GM23248 (cell line): Measurements from ENCODE around the gene TMEM204. TPM values are rescaled to one million over a fixed set of nuclear protein-coding genes. Genes with fewer than 3 reads are reported as not detected.
"Not testable (repeated sequence)": the region's sequence is repeated elsewhere in the genome, so short reads cannot be mapped to it uniquely, and the experiment has no call there.

Experiments
- DNase-seq: peaks from one replicate; pipeline ENCODE4 v3.0.0-alpha.2; 2015
- H2AFZ ChIP-seq: fragments of 200-600 bp; sonication (generic); 2 replicates; pipeline ENCODE4 v1.6.1; 2016; ENCODE audit warnings: antibody characterized with exemption
- H3F3A ChIP-seq: fragments of 200-600 bp; sonication (generic); 2 replicates; pipeline ENCODE4 v1.6.1; 2016; ENCODE audit warnings: mild to moderate bottlenecking, antibody characterized with exemption, mixed run types; ENCODE audit not compliant: insufficient read depth
- H3K27ac ChIP-seq: fragments of 200-600 bp; sonication (generic); 2 replicates; pipeline ENCODE4 v1.5.1; 2016; ENCODE audit warnings: mild to moderate bottlenecking
- H3K27me3 ChIP-seq: fragments of 200-600 bp; sonication (generic); replicated peaks from 2 replicates; pipeline ENCODE4 v1.6.1; 2016; ENCODE audit warnings: mild to moderate bottlenecking; ENCODE audit not compliant: insufficient read depth
- H3K36me3 ChIP-seq: fragments of 200-600 bp; sonication (generic); 2 replicates; pipeline ENCODE4 v1.6.1; 2016; ENCODE audit warnings: low read depth, mild to moderate bottlenecking
- H3K4me1 ChIP-seq: fragments of 200-600 bp; sonication (generic); 2 replicates; pipeline ENCODE4 v1.6.1; 2016; ENCODE audit warnings: mild to moderate bottlenecking; ENCODE audit not compliant: insufficient read depth
- H3K4me2 ChIP-seq: fragments of 200-600 bp; sonication (generic); one replicate; pipeline ENCODE4 v1.6.1; 2016; ENCODE audit warnings: mild to moderate bottlenecking; ENCODE audit not compliant: unreplicated experiment
- H3K4me3 ChIP-seq: fragments of 200-600 bp; sonication (generic); 2 replicates; pipeline ENCODE4 v1.5.1; 2016; ENCODE audit warnings: mild to moderate bottlenecking
- H3K79me2 ChIP-seq: fragments of 200-600 bp; sonication (generic); 2 replicates; pipeline ENCODE4 v1.6.1; 2016; ENCODE audit warnings: mild to moderate bottlenecking; ENCODE audit not compliant: insufficient read depth
- H3K9ac ChIP-seq: fragments of 200-600 bp; sonication (generic); 2 replicates; pipeline ENCODE4 v1.6.1; 2016; ENCODE audit warnings: mild to moderate bottlenecking
- H3K9me2 ChIP-seq: fragments of 200-600 bp; sonication (generic); 2 replicates; pipeline ENCODE4 v1.6.1; 2016; ENCODE audit warnings: mixed run types, mild to moderate bottlenecking, moderate library complexity; ENCODE audit not compliant: insufficient read depth
- H3K9me3 ChIP-seq: fragments of 200-600 bp; sonication (generic); one replicate; pipeline ENCODE4 v1.6.1; 2017; ENCODE audit warnings: low read depth
- H4K20me1 ChIP-seq: fragments of 200-600 bp; sonication (generic); 2 replicates; pipeline ENCODE4 v1.6.0; 2016; ENCODE audit not compliant: insufficient read depth
- EZH2 ChIP-seq: fragments of 200-600 bp; sonication (generic); IDR thresholded peaks from 2 replicates; pipeline ENCODE4 v1.6.1; 2018; ENCODE audit warnings: antibody characterized with exemption, mild to moderate bottlenecking; ENCODE audit not compliant: insufficient read depth, poor library complexity, severe bottlenecking
- EZH2phosphoT487 ChIP-seq: fragments of 200-600 bp; sonication (generic); IDR thresholded peaks from 2 replicates; pipeline ENCODE4 v1.6.1; 2018; ENCODE audit warnings: antibody characterized with exemption, moderate library complexity, mild to moderate bottlenecking, low read depth; ENCODE audit not compliant: insufficient read depth
- WGBS, 2 experiments: methylation state at CpG; one replicate each; pipeline ENCODE4 v1.1.6; 2015 to 2017; ENCODE audit warnings: low lambda C conversion rate in 2 of 2, low coverage in 1 of 2; ENCODE audit errors: missing lambda C conversion rate in 2 of 2; 5-methylcytosine and 5-hydroxymethylcytosine counted together
- in situ Hi-C: fragments of 300-500 bp; cut with MboI; formaldehyde crosslinking; loops from 2 replicates; pipeline ENCODE4 v1.15.0; 2020
- polyA plus RNA-seq: library from polyadenylated mRNA; unstranded; fragments of >200 nt; fragmentation: Nextera tagmentation; extraction: Ambion mirVana; gene quantifications from 2 replicates; pipeline ENCODE4 v1.2.1, GENCODE V29; 2016
- total RNA-seq: library from RNA; depleted of rRNA; stranded (reverse); fragments of >200 nt; shearing (Covaris generic); gene quantifications from 2 replicates; pipeline ENCODE4 v1.2.3, GENCODE V29; 2014

The TMEM204 gene
- total and polyA plus RNA-seq, 2 experiments from 2014 or later: 26.0 to 40.0 TPM

- Histone ChIP-seq H3K4me3 (no peak overlapping the region), H3K27me3 (no peaks in the 10 kb centered on the region), H3K36me3 (no peaks in the 10 kb centered on the region), H3K4me1 (no peaks in the 10 kb centered on the region), H3K79me2 (no peaks in the 10 kb centered on the region), H3K27ac (no peak overlapping the region), H2AFZ (no peak overlapping the region), H3F3A (no peaks in the 10 kb centered on the region), H3K9me3 (no peaks in the 10 kb centered on the region), H4K20me1 (no peaks in the 10 kb centered on the region), H3K4me2 (no peak overlapping the region), H3K9ac (no peak overlapping the region), H3K9me2 (no peaks in the 10 kb centered on the region)
- 92 to 97% methylated on average over 15 to 16 of the region's 16 CpGs for WGBS, 2 experiments
- TF ChIP-seq EZH2phosphoT487 (no peak), EZH2 (no peak)
- in situ Hi-C loops: no loop called here
- no peak for DNase-seq
These were observed 59.0 kb downstream of the TMEM204 start for GRCh38 chr16:1592446-1592845.

- H3K27ac ChIP-seq, H4K20me1 ChIP-seq, H3F3A ChIP-seq, H3K4me1 ChIP-seq, H3K4me3 ChIP-seq, H3K9ac ChIP-seq, DNase-seq, H3K79me2 ChIP-seq, in situ Hi-C loops, H3K9me3 ChIP-seq, H3K27me3 ChIP-seq, H3K36me3 ChIP-seq, H3K4me2 ChIP-seq, H3K9me2 ChIP-seq, H2AFZ ChIP-seq: not testable (repeated sequence)
- WGBS, 2 experiments: 91 to 93% methylated on average over 5 of the region's 5 CpGs
These were observed 62.0 kb downstream of the TMEM204 start for GRCh38 chr16:1595511-1595910.

GRCh38 chr16:1596516-1596915 is 63.0 kb downstream of the TMEM204 start:
- no peak overlapping the region for H2AFZ ChIP-seq
- peaks cover 5% of the 10 kb centered on the region; the same call in 1 of the 2 replicates for H3K36me3 ChIP-seq
- no peaks in the 10 kb centered on the region for H3F3A ChIP-seq
- no peak overlapping the region for H3K4me3 ChIP-seq
- in situ Hi-C loops: no loop called here
- H3K9me2 ChIP-seq: no peaks in the 10 kb centered on the region
- no peaks in the 10 kb centered on the region for H4K20me1 ChIP-seq
- no peak overlapping the region for H3K4me2 ChIP-seq
- no peaks in the 10 kb centered on the region for H3K9me3 ChIP-seq
- no peaks in the 10 kb centered on the region for H3K79me2 ChIP-seq
- no peak overlapping the region for H3K9ac ChIP-seq
- TF ChIP-seq EZH2phosphoT487: no peak
- no peak for TF ChIP-seq EZH2
- no peaks in the 10 kb centered on the region for H3K27me3 ChIP-seq
- no peak overlapping the region for H3K27ac ChIP-seq
- no peak for DNase-seq
- H3K4me1 ChIP-seq: no peaks in the 10 kb centered on the region
- 88 to 90% methylated on average over 12 of the region's 12 CpGs for WGBS, 2 experiments

- H3F3A ChIP-seq: no peaks in the 10 kb centered on the region
- in situ Hi-C loops: no loop called here
- H3K9me3 ChIP-seq: no peaks in the 10 kb centered on the region
- no peak overlapping the region for H3K27ac ChIP-seq
- no peaks in the 10 kb centered on the region for H3K9me2 ChIP-seq
- no peak overlapping the region for H3K4me2 ChIP-seq
- no peak overlapping the region for H3K4me3 ChIP-seq
- H3K9ac ChIP-seq: no peak overlapping the region
- no peaks in the 10 kb centered on the region for H3K79me2 ChIP-seq
- no peaks in the 10 kb centered on the region for H3K4me1 ChIP-seq
- DNase-seq: no peak
- TF ChIP-seq EZH2 (no peak), EZH2phosphoT487 (no peak)
- peaks cover 5% of the 10 kb centered on the region; the same call in 1 of the 2 replicates for H3K36me3 ChIP-seq
- H4K20me1 ChIP-seq: no peaks in the 10 kb centered on the region
- no peaks in the 10 kb centered on the region for H3K27me3 ChIP-seq
- no peak overlapping the region for H2AFZ ChIP-seq
- WGBS, 2 experiments: 88 to 90% methylated on average over 13 of the region's 13 CpGs
These were observed 63.7 kb downstream of the TMEM204 start for GRCh38 chr16:1597154-1597553.

- Histone ChIP-seq H3K27ac (no peak overlapping the region), H3K4me1 (no peaks in the 10 kb centered on the region), H3K36me3 (peaks cover 5% of the 10 kb centered on the region; the same call in 1 of the 2 replicates), H3K9me3 (no peaks in the 10 kb centered on the region), H3K79me2 (no peaks in the 10 kb centered on the region), H3K27me3 (no peaks in the 10 kb centered on the region), H3F3A (no peaks in the 10 kb centered on the region), H4K20me1 (no peaks in the 10 kb centered on the region), H3K4me3 (no peak overlapping the region), H3K4me2 (no peak overlapping the region), H3K9me2 (no peaks in the 10 kb centered on the region), H3K9ac (no peak overlapping the region), H2AFZ (no peak overlapping the region)
- 80 to 86% methylated on average over 4 to 7 of the region's 7 CpGs for WGBS, 2 experiments
- in situ Hi-C loops: no loop called here
- DNase-seq: no peak
- TF ChIP-seq EZH2phosphoT487 (no peak), EZH2 (no peak)
These were observed 67.6 kb downstream of the TMEM204 start for GRCh38 chr16:1601031-1601430.
